ENCODE data around the gene FAM180A. TPM values are rescaled to one million over a fixed set of nuclear protein-coding genes. Genes with fewer than 3 reads are reported as not detected.
"Not testable (repeated sequence)": the region's sequence is repeated elsewhere in the genome, so short reads cannot be mapped to it uniquely, and the experiment has no call there.

FAM180A gene
- polyA plus RNA-seq, 1 donor (not counting 4 experiments of a cell fraction or from before 2014, with no cell fraction given): 0.73 TPM

DNA sequence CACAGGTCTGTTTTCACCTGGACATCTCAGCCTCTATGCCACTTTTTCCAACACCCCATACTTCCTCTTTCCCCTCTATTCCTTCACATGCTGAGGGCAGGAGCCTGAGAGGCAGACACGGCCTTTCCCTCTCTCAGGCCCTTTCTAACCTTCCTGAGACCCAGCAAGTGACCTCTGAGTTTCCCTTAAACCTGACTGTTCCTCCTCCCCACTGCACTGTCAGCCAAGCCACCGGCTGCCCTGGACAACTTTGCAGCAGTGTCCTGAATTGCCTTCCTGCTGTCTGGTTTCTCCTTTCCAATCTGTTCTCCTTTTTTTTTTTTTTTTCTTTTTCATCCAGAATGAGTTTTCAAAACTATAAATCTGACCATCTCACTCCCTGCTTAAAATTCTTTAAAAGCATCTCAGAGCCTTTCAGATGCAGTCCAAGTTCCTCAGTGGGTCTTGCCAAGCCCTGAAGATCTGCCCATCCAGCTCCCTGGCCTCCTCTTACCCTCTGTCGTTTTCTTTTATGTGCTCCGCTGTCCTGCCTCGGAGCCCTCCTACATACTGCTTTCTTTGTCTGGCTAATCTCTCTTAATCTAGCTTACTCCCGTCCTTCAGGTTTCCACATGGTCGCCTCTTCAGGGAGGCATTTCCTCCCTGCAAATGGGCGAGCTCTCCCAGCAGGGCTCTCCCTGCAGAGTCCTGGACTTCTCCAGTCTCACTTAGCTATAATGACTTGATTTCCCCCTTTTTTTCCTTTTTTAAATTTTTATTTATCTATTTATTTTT is 51.1 kb downstream of the FAM180A start:
- no peak overlapping the region for H3K4me2 ChIP-seq (ENCODE audit: control insufficient read depth, extremely low read depth, insufficient read depth, low read depth, low read length)
- H3K9me1 ChIP-seq (ENCODE audit: control insufficient read depth, extremely low read depth, insufficient read depth, low read length): no peaks in the 10 kb centered on the region
- no peaks in the 10 kb centered on the region for H4K20me1 ChIP-seq (ENCODE audit: control insufficient read depth, extremely low read depth, insufficient read depth, low read length)
- dilution Hi-C loops (cut with MboI; ENCODE audit: extremely low pct_ligation_motif_present, low sequenced_read_pairs): no loop called here
- H3K9ac ChIP-seq (ENCODE audit: control insufficient read depth, extremely low read depth, insufficient read depth, low read length): no peak overlapping the region
- H3K27ac ChIP-seq (ENCODE audit: control insufficient read depth, insufficient read depth, low read length): no peak overlapping the region
- no peak for FAIRE-seq
- H3K4me1 ChIP-seq (ENCODE audit: control insufficient read depth, extremely low read depth, insufficient read depth, low read length): no peaks in the 10 kb centered on the region
- no peaks in the 10 kb centered on the region for H3K27me3 ChIP-seq (ENCODE audit: control insufficient read depth, extremely low read depth, insufficient read depth, low read length)
- H2AFZ ChIP-seq (ENCODE audit: control insufficient read depth, low read length): no peak overlapping the region
- no peaks in the 10 kb centered on the region for H3K79me2 ChIP-seq (ENCODE audit: control insufficient read depth, insufficient read depth, low read length)
- H3K9me3 ChIP-seq (ENCODE audit: control insufficient read depth, low read depth, low read length): no peaks in the 10 kb centered on the region
- DNase-seq (ENCODE audit: low read depth, low spot score): no peak
- TF ChIP-seq EZH2 (IDR thresholded peaks at IDR 0.05; ENCODE audit: low read length): no peak
- TF ChIP-seq, protein P1, sequence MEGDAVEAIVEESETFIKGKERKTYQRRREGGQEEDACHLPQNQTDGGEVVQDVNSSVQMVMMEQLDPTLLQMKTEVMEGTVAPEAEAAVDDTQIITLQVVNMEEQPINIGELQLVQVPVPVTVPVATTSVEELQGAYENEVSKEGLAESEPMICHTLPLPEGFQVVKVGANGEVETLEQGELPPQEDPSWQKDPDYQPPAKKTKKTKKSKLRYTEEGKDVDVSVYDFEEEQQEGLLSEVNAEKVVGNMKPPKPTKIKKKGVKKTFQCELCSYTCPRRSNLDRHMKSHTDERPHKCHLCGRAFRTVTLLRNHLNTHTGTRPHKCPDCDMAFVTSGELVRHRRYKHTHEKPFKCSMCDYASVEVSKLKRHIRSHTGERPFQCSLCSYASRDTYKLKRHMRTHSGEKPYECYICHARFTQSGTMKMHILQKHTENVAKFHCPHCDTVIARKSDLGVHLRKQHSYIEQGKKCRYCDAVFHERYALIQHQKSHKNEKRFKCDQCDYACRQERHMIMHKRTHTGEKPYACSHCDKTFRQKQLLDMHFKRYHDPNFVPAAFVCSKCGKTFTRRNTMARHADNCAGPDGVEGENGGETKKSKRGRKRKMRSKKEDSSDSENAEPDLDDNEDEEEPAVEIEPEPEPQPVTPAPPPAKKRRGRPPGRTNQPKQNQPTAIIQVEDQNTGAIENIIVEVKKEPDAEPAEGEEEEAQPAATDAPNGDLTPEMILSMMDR (optimal IDR thresholded peaks at IDR 0.05 in 1 of 3, IDR thresholded peaks at IDR 0.05 in 1 of 3, conservative IDR thresholded peaks at IDR 0.05 in 1 of 3; ENCODE audit: extremely low read depth in 1 of 3, insufficient read depth in 2 of 3, low read length in 3 of 3): no peak
- H3K4me3 ChIP-seq (ENCODE audit: control insufficient read depth in 2 of 3, extremely low read depth in 1 of 3, insufficient read depth in 2 of 3, low read depth in 1 of 3, low read length in 3 of 3): no peak overlapping the region
- H3K36me3 ChIP-seq (ENCODE audit: control insufficient read depth in 2 of 2, extremely low read depth in 1 of 2, insufficient read depth in 2 of 2, low read length in 2 of 2): peaks cover 0 to 2% of the 10 kb centered on the region in 2 experiments

DNA sequence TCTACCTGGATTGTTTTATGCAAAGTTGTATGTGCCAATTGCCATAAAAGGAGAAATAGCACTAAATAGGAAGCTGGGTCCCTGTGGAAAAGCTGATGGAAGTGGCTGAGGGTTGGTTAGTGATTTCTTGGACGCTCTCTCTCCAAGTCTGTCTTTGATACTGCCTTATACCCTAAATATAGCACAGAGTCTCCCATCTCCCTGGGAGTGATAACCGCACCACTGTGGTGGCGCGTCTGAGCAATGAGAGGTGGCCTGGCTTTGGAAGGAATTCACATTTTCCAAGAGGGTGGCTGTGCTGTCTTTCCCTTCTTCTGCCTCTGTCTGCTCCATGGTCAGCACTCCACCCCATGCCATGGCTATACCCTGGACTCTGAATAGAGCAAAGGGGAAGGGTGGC is 55.1 kb downstream of the FAM180A start:
- H3K4me3 ChIP-seq (ENCODE audit: control insufficient read depth in 2 of 3, extremely low read depth in 1 of 3, insufficient read depth in 2 of 3, low read depth in 1 of 3, low read length in 3 of 3): no peak overlapping the region
- H3K9me3 ChIP-seq (ENCODE audit: control insufficient read depth, low read depth, low read length): no peaks in the 10 kb centered on the region
- no peaks in the 10 kb centered on the region for H3K9me1 ChIP-seq (ENCODE audit: control insufficient read depth, extremely low read depth, insufficient read depth, low read length)
- H4K20me1 ChIP-seq (ENCODE audit: control insufficient read depth, extremely low read depth, insufficient read depth, low read length): no peaks in the 10 kb centered on the region
- dilution Hi-C loops (cut with MboI; ENCODE audit: extremely low pct_ligation_motif_present, low sequenced_read_pairs): no loop called here
- no peaks in the 10 kb centered on the region for H3K36me3 ChIP-seq (ENCODE audit: control insufficient read depth in 2 of 2, extremely low read depth in 1 of 2, insufficient read depth in 2 of 2, low read length in 2 of 2)
- FAIRE-seq (no peak), DNase-seq (ENCODE audit: low read depth, low spot score) (no peak)
- peaks cover 5% of the 10 kb centered on the region for H3K4me1 ChIP-seq (ENCODE audit: control insufficient read depth, extremely low read depth, insufficient read depth, low read length)
- TF ChIP-seq EZH2 (IDR thresholded peaks at IDR 0.05; ENCODE audit: low read length): no peak
- TF ChIP-seq, protein P1 (optimal IDR thresholded peaks at IDR 0.05 in 1 of 3, IDR thresholded peaks at IDR 0.05 in 1 of 3, conservative IDR thresholded peaks at IDR 0.05 in 1 of 3; ENCODE audit: extremely low read depth in 1 of 3, insufficient read depth in 2 of 3, low read length in 3 of 3): no peak
- no peak overlapping the region for H3K4me2 ChIP-seq (ENCODE audit: control insufficient read depth, extremely low read depth, insufficient read depth, low read depth, low read length)
- no peak overlapping the region for H3K9ac ChIP-seq (ENCODE audit: control insufficient read depth, extremely low read depth, insufficient read depth, low read length)
- no peak overlapping the region for H2AFZ ChIP-seq (ENCODE audit: control insufficient read depth, low read length)
- H3K79me2 ChIP-seq (ENCODE audit: control insufficient read depth, insufficient read depth, low read length): no peaks in the 10 kb centered on the region
- H3K27ac ChIP-seq (ENCODE audit: control insufficient read depth, insufficient read depth, low read length): no peak overlapping the region
- H3K27me3 ChIP-seq (ENCODE audit: control insufficient read depth, extremely low read depth, insufficient read depth, low read length): no peaks in the 10 kb centered on the region

- H3K4me1 ChIP-seq (ENCODE audit: control insufficient read depth, extremely low read depth, insufficient read depth, low read length); H3K27ac ChIP-seq (ENCODE audit: control insufficient read depth, insufficient read depth, low read length); H3K9me1 ChIP-seq (ENCODE audit: control insufficient read depth, extremely low read depth, insufficient read depth, low read length); H3K36me3 ChIP-seq (ENCODE audit: control insufficient read depth in 2 of 2, extremely low read depth in 1 of 2, insufficient read depth in 2 of 2, low read length in 2 of 2); FAIRE-seq; H3K4me3 ChIP-seq (ENCODE audit: control insufficient read depth in 2 of 3, extremely low read depth in 1 of 3, insufficient read depth in 2 of 3, low read depth in 1 of 3, low read length in 3 of 3); H3K9me3 ChIP-seq (ENCODE audit: control insufficient read depth, low read depth, low read length); dilution Hi-C loops (cut with MboI; ENCODE audit: extremely low pct_ligation_motif_present, low sequenced_read_pairs); H3K79me2 ChIP-seq (ENCODE audit: control insufficient read depth, insufficient read depth, low read length); H3K9ac ChIP-seq (ENCODE audit: control insufficient read depth, extremely low read depth, insufficient read depth, low read length); H3K4me2 ChIP-seq (ENCODE audit: control insufficient read depth, extremely low read depth, insufficient read depth, low read depth, low read length); H2AFZ ChIP-seq (ENCODE audit: control insufficient read depth, low read length); DNase-seq (ENCODE audit: low read depth, low spot score); H4K20me1 ChIP-seq (ENCODE audit: control insufficient read depth, extremely low read depth, insufficient read depth, low read length); H3K27me3 ChIP-seq (ENCODE audit: control insufficient read depth, extremely low read depth, insufficient read depth, low read length): not testable (repeated sequence)
These were observed 56.0 kb downstream of the FAM180A start for GRCh38 chr7:135692606-135693005.

Measured in keratinocyte (primary cell).